ENCODE results near the gene ASPG.

Gene ASPG

GRCh38 chr14:104041430-104042104 is 43.9 kb upstream of the ASPG start:
- Histone ChIP-seq H3K27ac (no peak overlapping the region), H3K4me3 (no peak overlapping the region)
- DNase-seq (ENCODE audit: low spot score) = no peak
- no peak for TF ChIP-seq CTCF (IDR thresholded peaks at IDR 0.05)

GRCh38 chr14:104044016-104044415 is 41.5 kb upstream of the ASPG start:
- no peak overlapping the region for H3K4me3 ChIP-seq
- DNase-seq (ENCODE audit: low spot score) = no peak
- H3K27ac ChIP-seq = no peak overlapping the region

GRCh38 chr14:104047761-104048160 is 37.7 kb upstream of the ASPG start:
- Histone ChIP-seq H3K27ac (no peak overlapping the region), H3K4me3 (no peak overlapping the region)
- DNase-seq (ENCODE audit: low spot score) = no peak
- TF ChIP-seq CTCF (IDR thresholded peaks at IDR 0.05) = no peak

More at GRCh38 chr14:104044016-104044415, 41.5 kb upstream of the ASPG start:
- no peak for TF ChIP-seq CTCF (IDR thresholded peaks at IDR 0.05)

GRCh38 chr14:104048758-104049507 is 36.6 kb upstream of the ASPG start:
- Histone ChIP-seq H3K27ac (peak overlapping the region in 1 of 2 donors; percentile 45), H3K4me3 (no peak overlapping the region)
- TF ChIP-seq CTCF (IDR thresholded peaks at IDR 0.05) = no peak
- no peak for DNase-seq (ENCODE audit: low spot score)

GRCh38 chr14:104049576-104050240 is 35.8 kb upstream of the ASPG start:
- no peak overlapping the region for H3K4me3 ChIP-seq
- DNase-seq (ENCODE audit: low spot score) = no peak
- no peak for TF ChIP-seq CTCF (IDR thresholded peaks at IDR 0.05)
- no peak overlapping the region for H3K27ac ChIP-seq

GRCh38 chr14:104051092-104051813 is 34.2 kb upstream of the ASPG start:
- no peak for TF ChIP-seq CTCF (IDR thresholded peaks at IDR 0.05)
- DNase-seq (ENCODE audit: low spot score) = no peak

More at GRCh38 chr14:104051092-104051813, 34.2 kb upstream of the ASPG start:
- H3K4me3 ChIP-seq = no peak overlapping the region
- no peak overlapping the region for H3K27ac ChIP-seq
